A673 (cell line): ENCODE data around the gene HPSE2.

Experiments used
- EZH2 ChIP-seq: fragments of 200-600 bp; sonication (generic); IDR thresholded peaks from 2 replicates; pipeline ENCODE4 v1.6.1; 2017; ENCODE audit warnings: borderline replicate concordance, low read depth, mild to moderate bottlenecking, mixed read lengths, antibody characterized with exemption, low read length; ENCODE audit not compliant: poor library complexity, severe bottlenecking
- TF ChIP-seq, protein P1 (sequence below): fragments of 300-800, 200-600 bp; sonication (generic); conservative IDR thresholded peaks from 2 replicates; pipeline ENCODE4 v1.5.1; 2017; ENCODE audit warnings: low read depth, mild to moderate bottlenecking, antibody characterized with exemption, low read length, moderate library complexity, mixed read lengths

DNA sequence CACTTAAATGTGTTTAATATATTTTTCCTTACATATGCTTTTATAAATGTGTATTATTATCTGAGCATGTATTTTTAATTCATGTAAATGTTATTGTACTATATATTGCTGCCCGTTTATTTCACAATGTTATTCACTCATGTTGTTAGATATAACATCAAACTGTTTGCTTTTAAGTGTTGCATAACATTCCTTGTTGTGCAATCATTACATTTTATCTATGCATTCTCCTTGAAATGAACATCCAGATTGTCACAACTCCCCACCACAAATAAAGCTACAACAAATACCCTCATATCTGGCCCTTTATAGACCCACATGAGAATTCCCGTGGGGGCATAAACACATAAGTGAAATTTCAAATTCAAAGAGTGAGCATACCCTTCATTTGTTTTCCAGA lies 264.2 kb downstream of the HPSE2 start:
- TF ChIP-seq, protein P1, sequence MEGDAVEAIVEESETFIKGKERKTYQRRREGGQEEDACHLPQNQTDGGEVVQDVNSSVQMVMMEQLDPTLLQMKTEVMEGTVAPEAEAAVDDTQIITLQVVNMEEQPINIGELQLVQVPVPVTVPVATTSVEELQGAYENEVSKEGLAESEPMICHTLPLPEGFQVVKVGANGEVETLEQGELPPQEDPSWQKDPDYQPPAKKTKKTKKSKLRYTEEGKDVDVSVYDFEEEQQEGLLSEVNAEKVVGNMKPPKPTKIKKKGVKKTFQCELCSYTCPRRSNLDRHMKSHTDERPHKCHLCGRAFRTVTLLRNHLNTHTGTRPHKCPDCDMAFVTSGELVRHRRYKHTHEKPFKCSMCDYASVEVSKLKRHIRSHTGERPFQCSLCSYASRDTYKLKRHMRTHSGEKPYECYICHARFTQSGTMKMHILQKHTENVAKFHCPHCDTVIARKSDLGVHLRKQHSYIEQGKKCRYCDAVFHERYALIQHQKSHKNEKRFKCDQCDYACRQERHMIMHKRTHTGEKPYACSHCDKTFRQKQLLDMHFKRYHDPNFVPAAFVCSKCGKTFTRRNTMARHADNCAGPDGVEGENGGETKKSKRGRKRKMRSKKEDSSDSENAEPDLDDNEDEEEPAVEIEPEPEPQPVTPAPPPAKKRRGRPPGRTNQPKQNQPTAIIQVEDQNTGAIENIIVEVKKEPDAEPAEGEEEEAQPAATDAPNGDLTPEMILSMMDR = no peak
- TF ChIP-seq EZH2 = no peak
